ENCODE results near the gene SAP30L. TPM values are rescaled to one million over a fixed set of nuclear protein-coding genes. Genes with fewer than 3 reads are reported as not detected.

SAP30L gene
- total and polyA plus RNA-seq, 4 donors, result 6.3 to 11.1 (median 8.6) TPM

- TF ChIP-seq REST (IDR thresholded peaks at IDR 0.05) (no peak), RXRA (IDR thresholded peaks at IDR 0.05) (no peak), EGR1 (IDR thresholded peaks at IDR 0.05; ENCODE audit: low read depth in 2 of 2) (no peak), MAX (IDR thresholded peaks at IDR 0.05) (no peak), TAF1 (conservative IDR thresholded peaks at IDR 0.05) (no peak), ATF3 (IDR thresholded peaks at IDR 0.05) (no peak), GABPA (IDR thresholded peaks at IDR 0.05 in 1 of 2, conservative IDR thresholded peaks at IDR 0.05 in 1 of 2) (no peak), HNF4G (IDR thresholded peaks at IDR 0.05) (no peak), FOXA2 (IDR thresholded peaks at IDR 0.05) (no peak), JUND (IDR thresholded peaks at IDR 0.05) (no peak), CTCF (IDR thresholded peaks at IDR 0.05; ENCODE audit: low read depth, low read length, missing input control) (no peak), ZBTB33 (IDR thresholded peaks at IDR 0.05) (no peak), FOXA1 (IDR thresholded peaks at IDR 0.05) (no peak), SP1 (IDR thresholded peaks at IDR 0.05) (no peak), HNF4A (conservative IDR thresholded peaks at IDR 0.05) (no peak), NR2F2 (IDR thresholded peaks at IDR 0.05) (no peak), YY1 (IDR thresholded peaks at IDR 0.05) (no peak), RAD21 (IDR thresholded peaks at IDR 0.05) (no peak)
- Histone ChIP-seq H3K9ac (ENCODE audit: low read depth in 1 of 2, low read length in 2 of 2) (no peak overlapping the region), H3K36me3 (ENCODE audit: control insufficient read depth in 4 of 4, insufficient read depth in 3 of 4, low read depth in 1 of 4, low read length in 3 of 4) (no peaks in the 10 kb centered on the region), H3K27me3 (ENCODE audit: control insufficient read depth in 4 of 4, insufficient read depth in 4 of 4, low read length in 3 of 4) (no peaks in the 10 kb centered on the region), H3K27ac (ENCODE audit: low read depth in 1 of 2, low read length in 2 of 2) (no peak overlapping the region), H3K4me3 (ENCODE audit: low read depth in 1 of 3, low read length in 3 of 3) (no peak overlapping the region), H3K9me3 (ENCODE audit: control insufficient read depth in 4 of 4, low read length in 3 of 4) (no peaks in the 10 kb centered on the region), H3K4me1 (ENCODE audit: control insufficient read depth in 4 of 4, insufficient read depth in 4 of 4, low read length in 3 of 4) (peaks cover 3 to 8% (median 5%) of the 10 kb centered on the region in 4 donors)
- no peak for DNase-seq (ENCODE audit: low spot score)
- WGBS, result 96% methylated on average over 9 of the region's 9 CpGs
These were observed 43.9 kb upstream of the SAP30L start for GRCh38 chr5:154401931-154402330.
